A673 (cell line): Measurements from ENCODE around the gene UST. TPM values are rescaled to one million over a fixed set of nuclear protein-coding genes. Genes with fewer than 3 reads are reported as not detected.

Experiments used
- BruUV-seq: library from RNA; stranded (reverse); fragments of 400-500 nt; replicated peaks from 2 replicates; lab custom pipeline; 2021; lab: Mats Ljungman, UMichigan
- CTCF ChIA-PET: fragments of 300-600 bp; sonication (Branson Sonifier 250); formaldehyde crosslinking; loops from one replicate; lab custom pipeline; 2022; ENCODE audit warnings: antibody characterized with exemption; lab: Charles Lee
- POLR2A ChIA-PET: fragments of 300-600 bp; sonication (Branson Sonifier 250); formaldehyde crosslinking; loops from one replicate; lab custom pipeline; 2022; ENCODE audit warnings: antibody characterized with exemption; ENCODE audit not compliant: low non-redundant PET; lab: Charles Lee
- DNase-seq: peaks from one replicate; pipeline ENCODE4 v3.0.0-alpha.2; 2015; ENCODE audit warnings: low spot score
- H3K27ac ChIP-seq: fragments of 200-600 bp; sonication (generic); 2 replicates; pipeline ENCODE4 v1.5.1; 2016; ENCODE audit warnings: mixed run types, low read depth, mild to moderate bottlenecking, mixed read lengths, antibody characterized with exemption, low read length; ENCODE audit not compliant: poor library complexity, severe bottlenecking
- H3K27me3 ChIP-seq: fragments of 200-600 bp; sonication (generic); replicated peaks from 2 replicates; pipeline ENCODE4 v1.6.1; 2017; ENCODE audit warnings: mixed run types, low read depth, mild to moderate bottlenecking, mixed read lengths, antibody characterized with exemption, low read length; ENCODE audit not compliant: insufficient read depth, poor library complexity
- H3K36me3 ChIP-seq: fragments of 200-600 bp; sonication (generic); 2 replicates; pipeline ENCODE4 v1.6.1; 2016; ENCODE audit warnings: mixed run types, mild to moderate bottlenecking, mixed read lengths, antibody characterized with exemption, low read length; ENCODE audit not compliant: insufficient read depth, poor library complexity, severe bottlenecking
- H3K4me1 ChIP-seq: fragments of 200-600 bp; sonication (generic); 2 replicates; pipeline ENCODE4 v1.6.1; 2017; ENCODE audit warnings: mixed run types, mild to moderate bottlenecking, mixed read lengths, antibody characterized with exemption, low read length; ENCODE audit not compliant: insufficient read depth, poor library complexity, severe bottlenecking
- H3K4me3 ChIP-seq: fragments of 200-600 bp; sonication (generic); 2 replicates; pipeline ENCODE4 v1.5.1; 2016; ENCODE audit warnings: low read depth, mixed run types, mild to moderate bottlenecking, mixed read lengths, low read length; ENCODE audit not compliant: poor library complexity, severe bottlenecking
- H3K9me3 ChIP-seq: fragments of 200-600 bp; sonication (generic); 2 replicates; pipeline ENCODE4 v1.6.1; 2016; ENCODE audit warnings: mixed run types, low read depth, mild to moderate bottlenecking, mixed read lengths, antibody characterized with exemption, low read length; ENCODE audit not compliant: poor library complexity, severe bottlenecking
- CTCF ChIP-seq: fragments of 300-800, 200-600 bp; sonication (generic); conservative IDR thresholded peaks from 2 replicates; pipeline ENCODE4 v1.5.1; 2017; ENCODE audit warnings: low read depth, mild to moderate bottlenecking, antibody characterized with exemption, low read length, moderate library complexity, mixed read lengths
- EZH2 ChIP-seq: fragments of 200-600 bp; sonication (generic); IDR thresholded peaks from 2 replicates; pipeline ENCODE4 v1.6.1; 2017; ENCODE audit warnings: borderline replicate concordance, low read depth, mild to moderate bottlenecking, mixed read lengths, antibody characterized with exemption, low read length; ENCODE audit not compliant: poor library complexity, severe bottlenecking
- intact Hi-C: fragments of 100-400 bp; cut with micrococcal nuclease; formaldehyde crosslinking; loops from one replicate; pipeline ENCODE4 v1.10.0; 2022; ENCODE audit not compliant: unreplicated experiment
- total RNA-seq: library from RNA; stranded (reverse); gene quantifications from 2 replicates; pipeline ENCODE4 v1.2.3, GENCODE V29; 2021

UST gene
- total RNA-seq, 1 experiment from 2014 or later: 1.5 TPM

DNA sequence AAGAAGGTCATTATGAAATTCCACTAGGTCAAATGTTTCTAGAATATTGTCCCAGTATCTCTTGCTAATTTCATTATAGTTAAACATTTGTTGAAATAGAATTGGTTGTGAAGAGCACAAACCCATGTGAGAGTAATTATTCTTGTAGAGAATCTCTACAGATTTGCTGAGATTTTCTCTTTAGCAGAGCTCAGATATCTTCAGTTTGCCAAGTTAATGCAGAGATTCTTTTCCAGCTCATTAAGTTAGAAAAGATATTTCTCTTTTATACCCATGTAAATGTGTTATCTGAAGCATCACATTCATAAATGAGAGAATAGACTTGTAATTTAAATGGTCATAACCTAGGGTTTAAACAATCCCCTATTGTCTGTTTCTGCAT lies 338.7 kb downstream of the UST start:
- Histone ChIP-seq H3K4me3 (no peak overlapping the region), H3K27me3 (peaks cover 8% of the 10 kb centered on the region), H3K27ac (no peak overlapping the region), H3K4me1 (no peaks in the 10 kb centered on the region), H3K36me3 (no peaks in the 10 kb centered on the region), H3K9me3 (no peaks in the 10 kb centered on the region)
- CTCF ChIA-PET: no interaction called here
- TF ChIP-seq EZH2 (no peak), CTCF (no peak)
- POLR2A ChIA-PET: no interaction called here
- intact Hi-C loops: no loop called here
- BruUV-seq: no TSS peak
- no peak for DNase-seq

DNA sequence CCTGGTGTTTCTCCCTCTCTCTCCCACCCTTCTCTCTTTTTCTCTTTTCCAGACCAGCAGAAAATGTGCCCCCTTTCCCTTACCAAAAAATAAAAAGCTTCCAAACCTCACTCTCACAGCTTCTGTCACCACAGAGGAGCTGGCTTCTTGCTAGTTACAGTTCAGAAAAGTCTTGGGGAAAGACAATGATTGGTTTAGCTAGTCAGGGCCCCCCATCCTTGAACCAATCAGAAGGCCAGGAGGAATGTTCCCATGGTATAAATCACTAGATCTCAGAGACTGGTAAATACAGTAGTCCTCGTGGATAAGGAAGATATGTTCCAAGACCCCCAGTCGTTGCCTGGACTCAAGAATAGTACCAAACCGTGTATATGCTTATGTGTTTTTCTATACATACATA lies 339.5 kb downstream of the UST start:
- no peaks in the 10 kb centered on the region for H3K4me1 ChIP-seq
- H3K27ac ChIP-seq: no peak overlapping the region
- TF ChIP-seq EZH2: no peak
- ChIA-PET POLR2A (interaction anchor here (0.6 kb wide), 1 partner anchor 10 kb away, joined by 3 read pairs; no protein-coding TSS in a partner anchor), CTCF (no interaction called here)
- no TSS peak for BruUV-seq
- intact Hi-C loops: no loop called here
- no peaks in the 10 kb centered on the region for H3K9me3 ChIP-seq
- no peak for DNase-seq
- no peak overlapping the region for H3K4me3 ChIP-seq
- H3K27me3 ChIP-seq: peaks cover 8% of the 10 kb centered on the region
- no peaks in the 10 kb centered on the region for H3K36me3 ChIP-seq

- Histone ChIP-seq H3K9me3 (no peaks in the 10 kb centered on the region), H3K4me1 (no peaks in the 10 kb centered on the region), H3K4me3 (no peak overlapping the region), H3K27ac (no peak overlapping the region), H3K36me3 (no peaks in the 10 kb centered on the region), H3K27me3 (peaks cover 8% of the 10 kb centered on the region)
- CTCF ChIA-PET: no interaction called here
- TF ChIP-seq EZH2: no peak
- no peak for TF ChIP-seq CTCF
- intact Hi-C loops: no loop called here
- no peak for DNase-seq
- POLR2A ChIA-PET: interaction anchor here (0.6 kb wide), 1 partner anchor 39 kb away, joined by 4 read pairs; no protein-coding TSS in a partner anchor
- BruUV-seq: no TSS peak
Observed at GRCh38 chr6:149087898-149088297, 341.1 kb downstream of the UST start.

- intact Hi-C loops: no loop called here
- CTCF ChIA-PET: no interaction called here
- H3K36me3 ChIP-seq: no peaks in the 10 kb centered on the region
- no peak overlapping the region for H3K27ac ChIP-seq
- DNase-seq: no peak
- H3K27me3 ChIP-seq: peaks cover 8% of the 10 kb centered on the region
- POLR2A ChIA-PET: interaction anchor here (0.6 kb wide), 1 partner anchor 38 kb away, joined by 4 read pairs; no protein-coding TSS in a partner anchor
- no peak for TF ChIP-seq EZH2
- no peak for TF ChIP-seq CTCF
- no peaks in the 10 kb centered on the region for H3K4me1 ChIP-seq
- BruUV-seq: no TSS peak
- no peak overlapping the region for H3K4me3 ChIP-seq
- no peaks in the 10 kb centered on the region for H3K9me3 ChIP-seq
Observed at GRCh38 chr6:149088361-149088760, 341.5 kb downstream of the UST start.
